ENCODE results near the gene CAMTA1. TPM values are rescaled to one million over a fixed set of nuclear protein-coding genes. Genes with fewer than 3 reads are reported as not detected.

CAMTA1 gene
- total RNA-seq, 1 experiment from 2014 or later: 69.5 TPM

DNA sequence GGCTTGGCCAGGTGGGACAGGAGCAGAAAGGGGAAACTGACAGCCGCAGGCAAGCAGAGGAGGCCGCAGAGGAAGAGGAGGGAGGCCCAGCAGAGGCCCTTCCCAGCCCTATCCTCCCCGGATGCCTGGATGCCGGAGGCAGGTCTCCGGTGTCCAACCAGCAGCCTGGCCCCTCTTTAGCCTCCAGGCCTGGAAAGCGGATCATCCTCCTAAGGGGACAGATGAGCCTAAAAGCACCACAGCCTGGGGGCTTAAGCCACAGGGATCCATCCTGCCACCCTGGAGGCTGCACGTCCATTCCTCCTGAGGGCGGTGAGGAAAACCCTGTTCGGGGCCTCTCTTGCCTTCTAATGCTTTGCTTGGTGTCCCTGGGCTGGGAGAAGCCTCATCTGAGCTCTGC lies 651.8 kb downstream of the CAMTA1 start:
- RAD21 ChIA-PET (ENCODE audit: low non-redundant PET in 1 of 2, low total read pairs in 2 of 2, uncharacterized antibody in 2 of 2, unreplicated experiment in 2 of 2): no interaction called here
- H3K9ac ChIP-seq (ENCODE audit: low read length): no peak overlapping the region
- H4K20me1 ChIP-seq (ENCODE audit: insufficient read depth): no peaks in the 10 kb centered on the region
- no peaks in the 10 kb centered on the region for H3K9me2 ChIP-seq (ENCODE audit: insufficient read depth)
- no peaks in the 10 kb centered on the region for H3K79me2 ChIP-seq (ENCODE audit: insufficient read depth, low read length)
- TF ChIP-seq, protein P1, sequence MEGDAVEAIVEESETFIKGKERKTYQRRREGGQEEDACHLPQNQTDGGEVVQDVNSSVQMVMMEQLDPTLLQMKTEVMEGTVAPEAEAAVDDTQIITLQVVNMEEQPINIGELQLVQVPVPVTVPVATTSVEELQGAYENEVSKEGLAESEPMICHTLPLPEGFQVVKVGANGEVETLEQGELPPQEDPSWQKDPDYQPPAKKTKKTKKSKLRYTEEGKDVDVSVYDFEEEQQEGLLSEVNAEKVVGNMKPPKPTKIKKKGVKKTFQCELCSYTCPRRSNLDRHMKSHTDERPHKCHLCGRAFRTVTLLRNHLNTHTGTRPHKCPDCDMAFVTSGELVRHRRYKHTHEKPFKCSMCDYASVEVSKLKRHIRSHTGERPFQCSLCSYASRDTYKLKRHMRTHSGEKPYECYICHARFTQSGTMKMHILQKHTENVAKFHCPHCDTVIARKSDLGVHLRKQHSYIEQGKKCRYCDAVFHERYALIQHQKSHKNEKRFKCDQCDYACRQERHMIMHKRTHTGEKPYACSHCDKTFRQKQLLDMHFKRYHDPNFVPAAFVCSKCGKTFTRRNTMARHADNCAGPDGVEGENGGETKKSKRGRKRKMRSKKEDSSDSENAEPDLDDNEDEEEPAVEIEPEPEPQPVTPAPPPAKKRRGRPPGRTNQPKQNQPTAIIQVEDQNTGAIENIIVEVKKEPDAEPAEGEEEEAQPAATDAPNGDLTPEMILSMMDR (IDR thresholded peaks at IDR 0.05 in 2 of 3, conservative IDR thresholded peaks at IDR 0.05 in 1 of 3; ENCODE audit: borderline replicate concordance in 1 of 3, insufficient read depth in 1 of 3, low read depth in 2 of 3, low read length in 2 of 3): no peak
- TF ChIP-seq SIN3A (IDR thresholded peaks at IDR 0.05; ENCODE audit: low read depth): no peak
- TF ChIP-seq CBX3 (IDR thresholded peaks at IDR 0.05; ENCODE audit: low read depth): no peak
- TF ChIP-seq, protein P2, sequence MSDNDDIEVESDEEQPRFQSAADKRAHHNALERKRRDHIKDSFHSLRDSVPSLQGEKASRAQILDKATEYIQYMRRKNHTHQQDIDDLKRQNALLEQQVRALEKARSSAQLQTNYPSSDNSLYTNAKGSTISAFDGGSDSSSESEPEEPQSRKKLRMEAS (IDR thresholded peaks at IDR 0.05): no peak
- TF ChIP-seq SRF (IDR thresholded peaks at IDR 0.05; ENCODE audit: low read depth): no peak
- no peak for TF ChIP-seq RAD21 (IDR thresholded peaks at IDR 0.05; ENCODE audit: low read depth)
- TF ChIP-seq, protein P3, sequence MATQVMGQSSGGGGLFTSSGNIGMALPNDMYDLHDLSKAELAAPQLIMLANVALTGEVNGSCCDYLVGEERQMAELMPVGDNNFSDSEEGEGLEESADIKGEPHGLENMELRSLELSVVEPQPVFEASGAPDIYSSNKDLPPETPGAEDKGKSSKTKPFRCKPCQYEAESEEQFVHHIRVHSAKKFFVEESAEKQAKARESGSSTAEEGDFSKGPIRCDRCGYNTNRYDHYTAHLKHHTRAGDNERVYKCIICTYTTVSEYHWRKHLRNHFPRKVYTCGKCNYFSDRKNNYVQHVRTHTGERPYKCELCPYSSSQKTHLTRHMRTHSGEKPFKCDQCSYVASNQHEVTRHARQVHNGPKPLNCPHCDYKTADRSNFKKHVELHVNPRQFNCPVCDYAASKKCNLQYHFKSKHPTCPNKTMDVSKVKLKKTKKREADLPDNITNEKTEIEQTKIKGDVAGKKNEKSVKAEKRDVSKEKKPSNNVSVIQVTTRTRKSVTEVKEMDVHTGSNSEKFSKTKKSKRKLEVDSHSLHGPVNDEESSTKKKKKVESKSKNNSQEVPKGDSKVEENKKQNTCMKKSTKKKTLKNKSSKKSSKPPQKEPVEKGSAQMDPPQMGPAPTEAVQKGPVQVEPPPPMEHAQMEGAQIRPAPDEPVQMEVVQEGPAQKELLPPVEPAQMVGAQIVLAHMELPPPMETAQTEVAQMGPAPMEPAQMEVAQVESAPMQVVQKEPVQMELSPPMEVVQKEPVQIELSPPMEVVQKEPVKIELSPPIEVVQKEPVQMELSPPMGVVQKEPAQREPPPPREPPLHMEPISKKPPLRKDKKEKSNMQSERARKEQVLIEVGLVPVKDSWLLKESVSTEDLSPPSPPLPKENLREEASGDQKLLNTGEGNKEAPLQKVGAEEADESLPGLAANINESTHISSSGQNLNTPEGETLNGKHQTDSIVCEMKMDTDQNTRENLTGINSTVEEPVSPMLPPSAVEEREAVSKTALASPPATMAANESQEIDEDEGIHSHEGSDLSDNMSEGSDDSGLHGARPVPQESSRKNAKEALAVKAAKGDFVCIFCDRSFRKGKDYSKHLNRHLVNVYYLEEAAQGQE (IDR thresholded peaks at IDR 0.05; ENCODE audit: low read depth): no peak
- no peak for TF ChIP-seq ELF1 (IDR thresholded peaks at IDR 0.05; ENCODE audit: borderline replicate concordance, low read depth)
- TF ChIP-seq ZFX (IDR thresholded peaks at IDR 0.05): no peak
- TF ChIP-seq, protein P4, sequence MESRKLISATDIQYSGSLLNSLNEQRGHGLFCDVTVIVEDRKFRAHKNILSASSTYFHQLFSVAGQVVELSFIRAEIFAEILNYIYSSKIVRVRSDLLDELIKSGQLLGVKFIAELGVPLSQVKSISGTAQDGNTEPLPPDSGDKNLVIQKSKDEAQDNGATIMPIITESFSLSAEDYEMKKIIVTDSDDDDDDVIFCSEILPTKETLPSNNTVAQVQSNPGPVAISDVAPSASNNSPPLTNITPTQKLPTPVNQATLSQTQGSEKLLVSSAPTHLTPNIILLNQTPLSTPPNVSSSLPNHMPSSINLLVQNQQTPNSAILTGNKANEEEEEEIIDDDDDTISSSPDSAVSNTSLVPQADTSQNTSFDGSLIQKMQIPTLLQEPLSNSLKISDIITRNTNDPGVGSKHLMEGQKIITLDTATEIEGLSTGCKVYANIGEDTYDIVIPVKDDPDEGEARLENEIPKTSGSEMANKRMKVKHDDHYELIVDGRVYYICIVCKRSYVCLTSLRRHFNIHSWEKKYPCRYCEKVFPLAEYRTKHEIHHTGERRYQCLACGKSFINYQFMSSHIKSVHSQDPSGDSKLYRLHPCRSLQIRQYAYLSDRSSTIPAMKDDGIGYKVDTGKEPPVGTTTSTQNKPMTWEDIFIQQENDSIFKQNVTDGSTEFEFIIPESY (IDR thresholded peaks at IDR 0.05; ENCODE audit: extremely low read depth, insufficient replicate concordance, low read length): no peak
- no peak for TF ChIP-seq YY1 (IDR thresholded peaks at IDR 0.05; ENCODE audit: extremely low read depth, insufficient replicate concordance, low read depth, low read length)
- no peak for TF ChIP-seq SP1 (IDR thresholded peaks at IDR 0.05; ENCODE audit: low read depth)
- intact Hi-C loops (cut with micrococcal nuclease): no loop called here
- H3K4me2 ChIP-seq (ENCODE audit: low read length): no peak overlapping the region
- no peak overlapping the region for H3K27ac ChIP-seq (ENCODE audit: low read depth, low read length)
- no peak overlapping the region for H3K4me3 ChIP-seq (replicated peaks in 1 of 2; ENCODE audit: low read depth in 1 of 2, low read length in 2 of 2)
- H3K36me3 ChIP-seq (ENCODE audit: control insufficient read depth in 1 of 2, insufficient read depth in 2 of 2, low read length in 2 of 2): no peaks in the 10 kb centered on the region
- H2AFZ ChIP-seq (ENCODE audit: low read depth, low read length, poor library complexity, severe bottlenecking): no peak overlapping the region
- POLR2A ChIA-PET: no interaction called here
- no peaks in the 10 kb centered on the region; a peak in 1 of 4 replicates for H3K4me1 ChIP-seq (ENCODE audit: control insufficient read depth in 1 of 2, insufficient read depth in 2 of 2, low read length in 2 of 2)
- DNase-seq (ENCODE audit: low read depth, low spot score): no peak
- BruUV-seq (replicated peaks): no TSS peak
- no peaks in the 10 kb centered on the region for H3K27me3 ChIP-seq (ENCODE audit: insufficient read depth, low read length)
- no peak for ATAC-seq
- CTCF ChIA-PET: no interaction called here
- H3K9me3 ChIP-seq (ENCODE audit: control insufficient read depth in 1 of 2, insufficient read depth in 1 of 2, low read depth in 1 of 2, low read length in 2 of 2): no peaks in the 10 kb centered on the region

All from HCT116 (cell line).